GM23338 (cell line): ENCODE results near the gene MAST2. TPM values are rescaled to one million over a fixed set of nuclear protein-coding genes. Genes with fewer than 3 reads are reported as not detected.

Source experiments
- ATAC-seq: fragments of 200-7000 bp; cut with Tn5 transposase; 3 replicates; pipeline ENCODE4 v1.9.1; 2020
- DNase-seq: peaks from one replicate; pipeline ENCODE4 v3.0.0-alpha.2; 2015; ENCODE audit warnings: low spot score
- H2AFZ ChIP-seq: fragments of 200-600 bp; sonication (generic); 2 replicates; pipeline ENCODE4 v1.8.0; 2016; ENCODE audit warnings: antibody characterized with exemption, mild to moderate bottlenecking, moderate library complexity
- H3F3A ChIP-seq: fragments of 200-600 bp; sonication (generic); replicated peaks from 2 replicates; pipeline ENCODE4 v1.8.0; 2017; ENCODE audit warnings: antibody characterized with exemption, mixed run types, low read depth
- H3K27ac ChIP-seq: fragments of 200-600 bp; sonication (generic); 2 replicates; pipeline ENCODE4 v1.6.1; 2016; ENCODE audit warnings: low read depth
- H3K27me3 ChIP-seq: fragments of 200-600 bp; sonication (generic); 2 replicates; pipeline ENCODE4 v1.8.0; 2016; ENCODE audit warnings: mild to moderate bottlenecking, mixed run types, moderate library complexity; ENCODE audit not compliant: insufficient read depth
- H3K36me3 ChIP-seq: fragments of 200-600 bp; sonication (generic); 2 replicates; pipeline ENCODE4 v1.8.0; 2016; ENCODE audit warnings: mild to moderate bottlenecking; ENCODE audit not compliant: insufficient read depth
- H3K4me1 ChIP-seq: fragments of 200-600 bp; sonication (generic); 2 replicates; pipeline ENCODE4 v1.8.0; 2016; ENCODE audit warnings: mild to moderate bottlenecking, moderate library complexity; ENCODE audit not compliant: insufficient read depth
- H3K4me2 ChIP-seq: fragments of 200-600 bp; sonication (generic); 2 replicates; pipeline ENCODE4 v1.7.1; 2017; ENCODE audit warnings: mixed run types
- H3K4me3 ChIP-seq: fragments of 200-600 bp; sonication (generic); 2 replicates; pipeline ENCODE4 v1.6.1; 2016; ENCODE audit warnings: mixed run types
- H3K79me2 ChIP-seq: fragments of 200-600 bp; sonication (generic); replicated peaks from 2 replicates; pipeline ENCODE4 v1.8.0; 2017; ENCODE audit warnings: mild to moderate bottlenecking; ENCODE audit not compliant: insufficient read depth
- H3K9me2 ChIP-seq: fragments of 200-600 bp; sonication (generic); 2 replicates; pipeline ENCODE4 v1.8.0; 2017; ENCODE audit not compliant: insufficient read depth
- H4K20me1 ChIP-seq: fragments of 200-600 bp; sonication (generic); replicated peaks from 2 replicates; pipeline ENCODE4 v1.8.0; 2017; ENCODE audit warnings: mild to moderate bottlenecking; ENCODE audit not compliant: insufficient read depth
- H3K27ac Mint-ChIP-seq: 2 replicates; pipeline ENCODE4 v1.8.0; 2020; ENCODE audit warnings: inconsistent platforms, mild to moderate bottlenecking, moderate library complexity, mixed read lengths
- H3K27me3 Mint-ChIP-seq: 3 replicates; pipeline ENCODE4 v1.8.0; 2022; ENCODE audit warnings: low read depth, mild to moderate bottlenecking, moderate library complexity, mixed read lengths, inconsistent platforms; ENCODE audit not compliant: insufficient read depth, poor library complexity
- H3K36me3 Mint-ChIP-seq: 3 replicates; pipeline ENCODE4 v1.8.0; 2021; ENCODE audit warnings: low read depth, mild to moderate bottlenecking, inconsistent platforms, moderate library complexity, mixed read lengths
- H3K4me1 Mint-ChIP-seq: 3 replicates; pipeline ENCODE4 v1.8.0; 2020; ENCODE audit warnings: mild to moderate bottlenecking, inconsistent platforms, mixed read lengths
- H3K4me3 Mint-ChIP-seq: 3 replicates; pipeline ENCODE4 v1.8.0; 2021; ENCODE audit warnings: moderate library complexity, mild to moderate bottlenecking, inconsistent platforms, mixed read lengths
- H3K9me3 Mint-ChIP-seq: 3 replicates; pipeline ENCODE4 v1.8.0; 2020; ENCODE audit warnings: moderate library complexity, mild to moderate bottlenecking, inconsistent platforms, mixed read lengths
- CREB1 ChIP-seq: fragments of 250-450 bp; sonication (Bioruptor Pico); IDR thresholded peaks from 2 replicates; pipeline ENCODE4 v1.5.0; 2020; ENCODE audit warnings: low read depth, mild to moderate bottlenecking, moderate library complexity
- CTCF ChIP-seq, 2 experiments: fragments of 200-600 bp in 1 of 2; sonication (generic) in 1 of 2; conservative IDR thresholded peaks; 2 replicates each; pipeline versions ENCODE4 v1.5.1 to v1.6.1; 2016 to 2017; ENCODE audit warnings: antibody characterized with exemption in 2 of 2, low read depth in 2 of 2, mild to moderate bottlenecking in 2 of 2, moderate library complexity in 1 of 2
- ETS1 ChIP-seq: IDR thresholded peaks from 2 replicates; pipeline ENCODE4 v1.6.1; 2016; ENCODE audit warnings: antibody characterized with exemption
- EZH2 ChIP-seq: fragments of 200-600 bp; sonication (generic); IDR thresholded peaks from one replicate; pipeline ENCODE4 v1.8.0; 2017; ENCODE audit warnings: antibody characterized with exemption, mild to moderate bottlenecking, low read depth; ENCODE audit not compliant: unreplicated experiment
- EZH2phosphoT487 ChIP-seq: fragments of 200-600 bp; sonication (generic); IDR thresholded peaks from one replicate; pipeline ENCODE4 v1.8.1; 2018; ENCODE audit warnings: antibody characterized with exemption; ENCODE audit not compliant: unreplicated experiment
- POLR2AphosphoS5 ChIP-seq: IDR thresholded peaks from 2 replicates; pipeline ENCODE4 v1.6.1; 2016; ENCODE audit warnings: antibody characterized with exemption, low read depth
- REST ChIP-seq: IDR thresholded peaks from one replicate; pipeline ENCODE4 v1.6.1; 2018; ENCODE audit warnings: antibody characterized with exemption; ENCODE audit not compliant: unreplicated experiment
- ZNF114 ChIP-seq: fragments of 250-450 bp; sonication (Bioruptor Pico); IDR thresholded peaks from 2 replicates; pipeline ENCODE4 v1.5.0; 2020; ENCODE audit warnings: mild to moderate bottlenecking, moderate library complexity
- ZNF331 ChIP-seq: fragments of 250-450 bp; sonication (Bioruptor Pico); IDR thresholded peaks from 2 replicates; pipeline ENCODE4 v1.5.0; 2020; ENCODE audit warnings: low read depth, mild to moderate bottlenecking, moderate library complexity
- ZNF462 ChIP-seq: fragments of 250-450 bp; sonication (Bioruptor Pico); IDR thresholded peaks from 2 replicates; pipeline ENCODE4 v1.5.0; 2020; ENCODE audit warnings: mild to moderate bottlenecking, moderate library complexity
- polyA plus RNA-seq: library from polyadenylated mRNA; unstranded; fragments of >200 nt; fragmentation: Nextera tagmentation; extraction: Ambion mirVana; gene quantifications from 2 replicates; pipeline ENCODE4 v1.2.1, GENCODE V29; 2016
- total RNA-seq: library from RNA; depleted of rRNA; stranded (reverse); fragments of >200 nt; shearing (Covaris generic); gene quantifications from 2 replicates; pipeline ENCODE4 v1.2.3, GENCODE V29; 2014

MAST2 gene
- total and polyA plus RNA-seq, 2 experiments from 2014 or later, result 11.5 to 57.7 TPM

- TF ChIP-seq EZH2 (no peak), CTCF (conservative IDR thresholded peaks at IDR 0.05; ENCODE audit: low read depth in 2 of 2) (no peak)
Measured at GRCh38 chr1:46053734-46054133, 250.3 kb downstream of the MAST2 start (continued).

- H2AFZ ChIP-seq, result no peak overlapping the region
- Mint-ChIP-seq H3K4me3 (no peak overlapping the region), H3K27ac (no peak overlapping the region), H3K27me3 (peaks cover 3% of the 10 kb centered on the region), H3K9me3 (peaks cover 7% of the 10 kb centered on the region; the same call in 2 of the 3 replicates), H3K4me1 (no peaks in the 10 kb centered on the region), H3K36me3 (peaks cover 35% of the 10 kb centered on the region)
- H3K27me3 ChIP-seq, result no peaks in the 10 kb centered on the region
- no peak for ATAC-seq
- H3K27ac ChIP-seq, result no peak overlapping the region
- H3K36me3 ChIP-seq, result peaks cover 3% of the 10 kb centered on the region; the same call in 1 of the 2 replicates
- H3K4me2 ChIP-seq, result no peak overlapping the region
- no peak overlapping the region for H3K4me3 ChIP-seq
- H3K79me2 ChIP-seq, result no peaks in the 10 kb centered on the region; the same call in 1 of the 2 replicates
- no peak for DNase-seq
- H3K9me2 ChIP-seq, result no peaks in the 10 kb centered on the region
- H4K20me1 ChIP-seq, result no peaks in the 10 kb centered on the region; the same call in none of the 2 replicates
- no peaks in the 10 kb centered on the region for H3F3A ChIP-seq
- H3K4me1 ChIP-seq, result no peaks in the 10 kb centered on the region
- TF ChIP-seq POLR2AphosphoS5 (no peak), ZNF462 (CRISPR knock-in tag) (no peak), ZNF114 (CRISPR knock-in tag) (no peak), ZNF331 (no peak), REST (no peak), CREB1 (no peak), ETS1 (no peak), EZH2phosphoT487 (no peak), EZH2 (no peak), CTCF (conservative IDR thresholded peaks at IDR 0.05; ENCODE audit: low read depth in 2 of 2) (no peak)
Measured at GRCh38 chr1:46056325-46056724, 252.9 kb downstream of the MAST2 start.
